Measurements from ENCODE around the gene ATP8B2.
"Not testable (repeated sequence)": the region's sequence is repeated elsewhere in the genome, so short reads cannot be mapped to it uniquely, and the experiment has no call there.

Gene ATP8B2

GRCh38 chr1:154324669-154325582, at the start of gene ATP8B2:
Gene ATP8B2, plus strand, starts transcription at chr1:154325525. Its CDS starts 2,617 bp downstream, at chr1:154328142.
- peak; percentile 82 for DNase-seq

GRCh38 chr1:154276797-154277196, 48.5 kb upstream of the ATP8B2 start:
- no peak for DNase-seq

GRCh38 chr1:154287591-154287990, 37.7 kb upstream of the ATP8B2 start:
- not testable (repeated sequence) for DNase-seq

- DNase-seq, result no peak
These were observed 36.7 kb upstream of the ATP8B2 start for GRCh38 chr1:154288661-154289060.

- DNase-seq, result no peak
These were observed 34.4 kb upstream of the ATP8B2 start for GRCh38 chr1:154290921-154291320.

- no peak for DNase-seq
These were observed 29.7 kb upstream of the ATP8B2 start for GRCh38 chr1:154295408-154296235.

- DNase-seq, result no peak
These were observed 23.7 kb upstream of the ATP8B2 start for GRCh38 chr1:154301582-154301981.

GRCh38 chr1:154304664-154305337, 20.5 kb upstream of the ATP8B2 start:
- no peak for DNase-seq

- no peak for DNase-seq
These were observed 19.2 kb upstream of the ATP8B2 start for GRCh38 chr1:154306151-154306550.

GRCh38 chr1:154307670-154308270, 17.6 kb upstream of the ATP8B2 start:
- DNase-seq, result not testable (repeated sequence)

- not testable (repeated sequence) for DNase-seq
These were observed 16.2 kb upstream of the ATP8B2 start for GRCh38 chr1:154309136-154309535.

- not testable (repeated sequence) for DNase-seq
These were observed 12.9 kb upstream of the ATP8B2 start for GRCh38 chr1:154312229-154313065.

- DNase-seq, result no peak
These were observed 12.3 kb upstream of the ATP8B2 start for GRCh38 chr1:154313066-154313356.

- not testable (repeated sequence) for DNase-seq
These were observed 11.1 kb upstream of the ATP8B2 start for GRCh38 chr1:154314226-154314625.

- no peak for DNase-seq
These were observed 8.6 kb upstream of the ATP8B2 start for GRCh38 chr1:154316704-154317103.

- no peak for DNase-seq
These were observed 6.9 kb upstream of the ATP8B2 start for GRCh38 chr1:154318386-154318785.

GRCh38 chr1:154320882-154321608, 4.3 kb upstream of the ATP8B2 start, which contains the start of gene AQP10:
Gene AQP10, plus strand, starts transcription at chr1:154321093. Its CDS starts 63 bp downstream, at chr1:154321156.
- DNase-seq, result no peak

GRCh38 chr1:154321609-154321934, 3.8 kb upstream of the ATP8B2 start:
- DNase-seq, result not testable (repeated sequence)

- DNase-seq, result no peak
These were observed 1.8 kb upstream of the ATP8B2 start for GRCh38 chr1:154323493-154323892.

- DNase-seq, result no peak
These were observed 1.1 kb upstream of the ATP8B2 start for GRCh38 chr1:154324241-154324640.
